Caco-2 (cell line): ENCODE measurements around the gene ZFP36L2. TPM values are rescaled to one million over a fixed set of nuclear protein-coding genes. Genes with fewer than 3 reads are reported as not detected.

Source experiments
- BruUV-seq: library from RNA; stranded (reverse); fragments of 400-500 nt; replicated peaks from 2 replicates; lab custom pipeline; 2021; lab: Mats Ljungman, UMichigan
- CTCF ChIA-PET: fragments of 300-600 bp; sonication (Branson Sonifier 250); formaldehyde crosslinking; loops from one replicate; lab custom pipeline; 2022; ENCODE audit warnings: antibody characterized with exemption; lab: Charles Lee
- POLR2A ChIA-PET: fragments of 300-600 bp; sonication (Branson Sonifier 250); formaldehyde crosslinking; loops from one replicate; lab custom pipeline; 2022; ENCODE audit warnings: antibody characterized with exemption; lab: Charles Lee
- DNase-seq, 2 experiments: peaks; one replicate each; pipeline versions ENCODE4 v3.0.0 to v3.0.0-alpha.2; 2020 to 2022
- H3K27me3 ChIP-seq: replicated peaks from 2 replicates; pipeline ENCODE4 v1.6.0; 2011; ENCODE audit warnings: low read length; ENCODE audit not compliant: control insufficient read depth, insufficient read depth
- H3K36me3 ChIP-seq: 2 replicates; pipeline ENCODE4 v1.5.1; 2011; ENCODE audit warnings: low read length; ENCODE audit not compliant: control insufficient read depth, insufficient read depth
- H3K4me1 ChIP-seq: fragments of 250-450 bp; sonication (Bioruptor Pico); 2 replicates; pipeline ENCODE4 v1.5.1; 2020; ENCODE audit warnings: mild to moderate bottlenecking
- H3K4me3 ChIP-seq: 2 replicates; pipeline ENCODE4 v1.5.1; 2011; ENCODE audit warnings: low read depth, mild to moderate bottlenecking, control low read depth, low read length
- H3K9me3 ChIP-seq: fragments of 250-450 bp; sonication (Bioruptor Pico); 2 replicates; pipeline ENCODE4 v1.5.1; 2020; ENCODE audit warnings: mild to moderate bottlenecking, moderate library complexity
- H3K27ac Mint-ChIP-seq: one replicate; pipeline ENCODE4 v1.8.0; 2022; ENCODE audit warnings: mixed read lengths; ENCODE audit not compliant: unreplicated experiment
- H3K27me3 Mint-ChIP-seq: one replicate; pipeline ENCODE4 v1.8.0; 2022; ENCODE audit warnings: mixed read lengths; ENCODE audit not compliant: insufficient read depth, unreplicated experiment
- H3K36me3 Mint-ChIP-seq: one replicate; pipeline ENCODE4 v1.8.0; 2022; ENCODE audit warnings: mild to moderate bottlenecking, mixed read lengths; ENCODE audit not compliant: insufficient read depth, unreplicated experiment
- H3K4me1 Mint-ChIP-seq: one replicate; pipeline ENCODE4 v1.8.0; 2022; ENCODE audit warnings: low read depth, mixed read lengths; ENCODE audit not compliant: unreplicated experiment
- H3K4me3 Mint-ChIP-seq: one replicate; pipeline ENCODE4 v1.8.0; 2022; ENCODE audit warnings: mild to moderate bottlenecking, moderate library complexity, mixed read lengths; ENCODE audit not compliant: unreplicated experiment
- H3K9me3 Mint-ChIP-seq: one replicate; pipeline ENCODE4 v1.8.0; 2022; ENCODE audit warnings: mixed read lengths; ENCODE audit not compliant: unreplicated experiment
- CTCF ChIP-seq, 2 experiments: fragments of 200-600 bp in 1 of 2; IDR thresholded peaks; 1 replicate in 1 of 2; 2 replicates in 1 of 2; pipeline versions ENCODE4 v1.5.1 to v1.8.0; 2011 to 2022; ENCODE audit warnings: antibody characterized with exemption in 1 of 2, control low read depth in 1 of 2, inconsistent platforms in 1 of 2, low read depth in 1 of 2, low read length in 1 of 2, mild to moderate bottlenecking in 1 of 2, moderate library complexity in 1 of 2; ENCODE audit not compliant: insufficient read depth in 1 of 2, severe bottlenecking in 1 of 2, unreplicated experiment in 1 of 2
- intact Hi-C: fragments of 100-400 bp; cut with micrococcal nuclease; formaldehyde crosslinking; loops from one replicate; pipeline ENCODE4 v1.10.0; 2022; ENCODE audit not compliant: unreplicated experiment
- total RNA-seq: library from RNA; stranded (reverse); gene quantifications from 2 replicates; pipeline ENCODE4 v1.2.3, GENCODE V29; 2022

Gene ZFP36L2
- total RNA-seq, 1 experiment from 2014 or later, result 225 TPM

- peak; percentile 62 to 81 for DNase-seq
- H3K9me3 Mint-ChIP-seq, result no peaks in the 10 kb centered on the region
- no peaks in the 10 kb centered on the region for H3K27me3 ChIP-seq
- TF ChIP-seq CTCF (IDR thresholded peaks at IDR 0.05; ENCODE audit: insufficient read depth in 1 of 2, low read depth in 1 of 2, low read length in 1 of 2, severe bottlenecking in 1 of 2, unreplicated experiment in 1 of 2), result no peak
- no TSS peak for BruUV-seq
- H3K36me3 Mint-ChIP-seq, result peaks cover 85% of the 10 kb centered on the region
- ChIA-PET POLR2A (interaction anchor here (0.6 to 3.1 kb wide), 5 partner anchors 13 to 243 kb away, joined by 3 to 9 read pairs (median 4); no protein-coding TSS in a partner anchor), CTCF (interaction anchor here (1.0 to 2.8 kb wide), 11 partner anchors 14 to 274 kb away, joined by 3 to 13 read pairs (median 6); no protein-coding TSS in a partner anchor)
- peaks cover 35% of the 10 kb centered on the region for H3K4me1 ChIP-seq
- H3K9me3 ChIP-seq, result no peaks in the 10 kb centered on the region
- H3K27me3 Mint-ChIP-seq, result no peaks in the 10 kb centered on the region
- H3K4me3 Mint-ChIP-seq, result peak overlapping the region; percentile 70
- H3K4me3 ChIP-seq, result peak overlapping the region; percentile 98
- H3K27ac Mint-ChIP-seq, result peak overlapping the region; percentile 76
- intact Hi-C loops, result loop anchor here (1.0 to 2.0 kb wide), 2 partner anchors 92 to 246 kb away; no protein-coding TSS in a partner anchor
- peaks cover 21% of the 10 kb centered on the region for H3K36me3 ChIP-seq
- peaks cover 30% of the 10 kb centered on the region for H3K4me1 Mint-ChIP-seq
These were observed 5.2 kb downstream of the ZFP36L2 start for GRCh38 chr2:43221124-43221762.

- Histone ChIP-seq H3K4me1 (peaks cover 35% of the 10 kb centered on the region), H3K36me3 (peaks cover 20% of the 10 kb centered on the region), H3K9me3 (no peaks in the 10 kb centered on the region), H3K4me3 (peak overlapping the region; percentile 98), H3K27me3 (no peaks in the 10 kb centered on the region)
- POLR2A ChIA-PET, result interaction anchor here (1.1 to 3.1 kb wide), 3 partner anchors 21 to 241 kb away, joined by 3 to 9 read pairs (median 3); no protein-coding TSS in a partner anchor
- TF ChIP-seq CTCF (IDR thresholded peaks at IDR 0.05; ENCODE audit: insufficient read depth in 1 of 2, low read depth in 1 of 2, low read length in 1 of 2, severe bottlenecking in 1 of 2, unreplicated experiment in 1 of 2), result no peak
- H3K4me1 Mint-ChIP-seq, result peaks cover 30% of the 10 kb centered on the region
- DNase-seq, result no peak
- H3K4me3 Mint-ChIP-seq, result peak overlapping the region; percentile 70
- intact Hi-C loops, result loop anchor here (1.0 to 2.0 kb wide), 5 partner anchors 20 to 361 kb away; no protein-coding TSS in a partner anchor
- peak overlapping the region; percentile 76 for H3K27ac Mint-ChIP-seq
- H3K27me3 Mint-ChIP-seq, result no peaks in the 10 kb centered on the region
- no peaks in the 10 kb centered on the region for H3K9me3 Mint-ChIP-seq
- peaks cover 80% of the 10 kb centered on the region for H3K36me3 Mint-ChIP-seq
- BruUV-seq, result no TSS peak
- CTCF ChIA-PET, result interaction anchor here (0.7 to 2.8 kb wide), 10 partner anchors 13 to 274 kb away, joined by 3 to 13 read pairs (median 6); no protein-coding TSS in a partner anchor
These were observed 5.7 kb downstream of the ZFP36L2 start for GRCh38 chr2:43220760-43221123.

GRCh38 chr2:43220229-43220751, 6.1 kb downstream of the ZFP36L2 start:
- no peaks in the 10 kb centered on the region for H3K9me3 Mint-ChIP-seq
- peak overlapping the region; percentile 76 for H3K27ac Mint-ChIP-seq
- CTCF ChIA-PET, result interaction anchor here (0.6 to 2.8 kb wide), 12 partner anchors 13 to 274 kb away, joined by 3 to 13 read pairs (median 6); no protein-coding TSS in a partner anchor
- Histone ChIP-seq H3K4me3 (peak overlapping the region; percentile 98), H3K9me3 (no peaks in the 10 kb centered on the region), H3K27me3 (no peaks in the 10 kb centered on the region), H3K4me1 (peaks cover 38% of the 10 kb centered on the region), H3K36me3 (peaks cover 17% of the 10 kb centered on the region)
- TF ChIP-seq CTCF (IDR thresholded peaks at IDR 0.05; ENCODE audit: insufficient read depth in 1 of 2, low read depth in 1 of 2, low read length in 1 of 2, severe bottlenecking in 1 of 2, unreplicated experiment in 1 of 2), result no peak
- peaks cover 76% of the 10 kb centered on the region for H3K36me3 Mint-ChIP-seq
- POLR2A ChIA-PET, result interaction anchor here (0.6 to 3.1 kb wide), 8 partner anchors 20 to 245 kb away, joined by 3 to 9 read pairs (median 4); no protein-coding TSS in a partner anchor
- DNase-seq, result no peak
- no peaks in the 10 kb centered on the region for H3K27me3 Mint-ChIP-seq
- TSS peak; percentile 75 for BruUV-seq
- peaks cover 30% of the 10 kb centered on the region for H3K4me1 Mint-ChIP-seq
- H3K4me3 Mint-ChIP-seq, result peak overlapping the region; percentile 70
- intact Hi-C loops, result loop anchor here (1.0 to 2.0 kb wide), 4 partner anchors 20 to 361 kb away; no protein-coding TSS in a partner anchor
